NCI-H1092 (cell line): ENCODE measurements around the gene GIPC2.
"Not testable (repeated sequence)": the region's sequence is repeated elsewhere in the genome, so short reads cannot be mapped to it uniquely, and the experiment has no call there.

ENCODE experiments used
- DNase-seq: peaks from one replicate; lab custom pipeline; 2025; lab: John Stamatoyannopoulos, UW

The GIPC2 gene

GRCh38 chr1:78069784-78070183 lies 24.0 kb downstream of the GIPC2 start:
- no peak for DNase-seq

- DNase-seq: no peak
These were observed 24.4 kb downstream of the GIPC2 start for GRCh38 chr1:78070210-78070609.

- DNase-seq: no peak
These were observed 25.0 kb downstream of the GIPC2 start for GRCh38 chr1:78070758-78071157.

GRCh38 chr1:78071696-78072095 lies 25.9 kb downstream of the GIPC2 start:
- DNase-seq: no peak

- no peak for DNase-seq
These were observed 26.4 kb downstream of the GIPC2 start for GRCh38 chr1:78072216-78072615.

GRCh38 chr1:78073441-78073840 lies 27.7 kb downstream of the GIPC2 start:
- DNase-seq: no peak

- no peak for DNase-seq
These were observed 29.9 kb downstream of the GIPC2 start for GRCh38 chr1:78075621-78076020.

- no peak for DNase-seq
These were observed 32.6 kb downstream of the GIPC2 start for GRCh38 chr1:78078358-78078757.

- no peak for DNase-seq
These were observed 33.8 kb downstream of the GIPC2 start for GRCh38 chr1:78079580-78079979.

GRCh38 chr1:78080767-78081166 lies 35.0 kb downstream of the GIPC2 start:
- no peak for DNase-seq

GRCh38 chr1:78081980-78082860 lies 36.5 kb downstream of the GIPC2 start:
- no peak for DNase-seq

GRCh38 chr1:78084639-78085038 lies 38.9 kb downstream of the GIPC2 start:
- not testable (repeated sequence) for DNase-seq

- no peak for DNase-seq
These were observed 40.9 kb downstream of the GIPC2 start for GRCh38 chr1:78086697-78087096.

GRCh38 chr1:78088015-78088414 lies 42.2 kb downstream of the GIPC2 start:
- DNase-seq: no peak

GRCh38 chr1:78088486-78088885 lies 42.7 kb downstream of the GIPC2 start:
- no peak for DNase-seq

GRCh38 chr1:78089010-78089409 lies 43.2 kb downstream of the GIPC2 start:
- DNase-seq: no peak

GRCh38 chr1:78090472-78091133 lies 44.8 kb downstream of the GIPC2 start:
- DNase-seq: no peak

GRCh38 chr1:78091215-78091813 lies 45.5 kb downstream of the GIPC2 start:
- no peak for DNase-seq

- no peak for DNase-seq
These were observed 46.1 kb downstream of the GIPC2 start for GRCh38 chr1:78091886-78092285.

GRCh38 chr1:78092643-78093042 lies 46.9 kb downstream of the GIPC2 start:
- no peak for DNase-seq

GRCh38 chr1:78093560-78093959 lies 47.8 kb downstream of the GIPC2 start:
- DNase-seq: no peak

- no peak for DNase-seq
These were observed 48.9 kb downstream of the GIPC2 start for GRCh38 chr1:78094639-78095038.

- DNase-seq: no peak
These were observed 49.8 kb downstream of the GIPC2 start for GRCh38 chr1:78095593-78095992.
